Bronchial epithelial cell (primary cell): Measurements from ENCODE around the gene ASCC1. TPM values are rescaled to one million over a fixed set of nuclear protein-coding genes. Genes with fewer than 3 reads are reported as not detected.

Experiments used
- DNase-seq: peaks from one replicate; pipeline ENCODE4 v3.0.0-alpha.2; 2010; ENCODE audit warnings: low read depth
- FAIRE-seq: peaks from 2 replicates; lab custom pipeline; 2011; peaks lifted over from hg19 to GRCh38; lab: Jason Lieb, UNC
- H3K27me3 ChIP-seq: 2 replicates; pipeline ENCODE4 v1.5.1; 2011; ENCODE audit warnings: low read length; ENCODE audit not compliant: control insufficient read depth, insufficient read depth
- H3K36me3 ChIP-seq: 2 replicates; pipeline ENCODE4 v1.5.1; 2011; ENCODE audit warnings: low read length; ENCODE audit not compliant: control insufficient read depth, insufficient read depth
- H3K4me3 ChIP-seq: 2 replicates; pipeline ENCODE4 v1.5.1; 2011; ENCODE audit warnings: mild to moderate bottlenecking, low read depth, low read length, control low read depth
- CTCF ChIP-seq: IDR thresholded peaks from 2 replicates; pipeline ENCODE4 v1.5.1; 2011; ENCODE audit warnings: mild to moderate bottlenecking, moderate library complexity, low read length, control low read depth, inconsistent platforms; ENCODE audit not compliant: insufficient read depth, severe bottlenecking
- total RNA-seq: library from RNA; depleted of rRNA; stranded (reverse); fragments of >200 nt; gene quantifications from 2 replicates; pipeline ENCODE4 v1.2.1, GENCODE V29; 2014

The ASCC1 gene
- total RNA-seq, 1 donor from 2014 or later, result 22.4 TPM

- Histone ChIP-seq H3K36me3 (peaks cover 7% of the 10 kb centered on the region), H3K27me3 (no peaks in the 10 kb centered on the region), H3K4me3 (no peak overlapping the region)
- DNase-seq (no peak), FAIRE-seq (no peak)
- TF ChIP-seq CTCF, result no peak
Measured at GRCh38 chr10:72235544-72236279, 19.6 kb upstream of the ASCC1 start.

- no peak for DNase-seq
- Histone ChIP-seq H3K36me3 (peaks cover 9% of the 10 kb centered on the region), H3K27me3 (no peaks in the 10 kb centered on the region), H3K4me3 (no peak overlapping the region)
- FAIRE-seq, result no peak
- TF ChIP-seq CTCF, result no peak
Measured at GRCh38 chr10:72234560-72235095, 18.6 kb upstream of the ASCC1 start.

- FAIRE-seq, result no peak
- peaks cover 9% of the 10 kb centered on the region for H3K36me3 ChIP-seq
Measured at GRCh38 chr10:72233621-72234020, 17.5 kb upstream of the ASCC1 start.

GRCh38 chr10:72229261-72230251, 13.5 kb upstream of the ASCC1 start:
- no peak for DNase-seq
- no peaks in the 10 kb centered on the region for H3K27me3 ChIP-seq
- no peak for TF ChIP-seq CTCF
- H3K36me3 ChIP-seq, result peaks cover 9% of the 10 kb centered on the region
- H3K4me3 ChIP-seq, result no peak overlapping the region
- FAIRE-seq, result no peak

More at GRCh38 chr10:72233621-72234020, 17.5 kb upstream of the ASCC1 start:
- no peak for DNase-seq
- no peak overlapping the region for H3K4me3 ChIP-seq
- TF ChIP-seq CTCF, result no peak
- no peaks in the 10 kb centered on the region for H3K27me3 ChIP-seq

GRCh38 chr10:72228318-72228751, 12.3 kb upstream of the ASCC1 start:
- H3K27me3 ChIP-seq, result no peaks in the 10 kb centered on the region
- peaks cover 14% of the 10 kb centered on the region for H3K36me3 ChIP-seq
- FAIRE-seq, result no peak
- no peak overlapping the region for H3K4me3 ChIP-seq
- no peak for TF ChIP-seq CTCF
- DNase-seq, result no peak
